ENCODE results near the gene TTC13. TPM values are rescaled to one million over a fixed set of nuclear protein-coding genes. Genes with fewer than 3 reads are reported as not detected.

TTC13 gene
- total and polyA plus RNA-seq, 12 donors: 4.3 to 9.5 (median 7.3) TPM

- 54 to 59% methylated on average over 15 of the region's 15 CpGs for WGBS, 2 donors
- ATAC-seq: peak; percentile 69 to 89 (median 80)
- H3K27ac ChIP-seq: no peak overlapping the region
- H3K36me3 ChIP-seq: peaks cover 0 to 95% (median 22%) of the 10 kb centered on the region in 9 donors
- peak; percentile 55 to 73 (median 61) for TF ChIP-seq CTCF (IDR thresholded peaks at IDR 0.05)
- H3K27me3 ChIP-seq: no peaks in the 10 kb centered on the region
- intact Hi-C loops (cut with DNase I): loop anchor here (1.0 to 10.0 kb wide), 8 partner anchors 115 to 297 kb away; no protein-coding TSS in a partner anchor
- H3K4me3 ChIP-seq: no peak overlapping the region
- H3K9me3 ChIP-seq: no peaks in the 10 kb centered on the region
- peaks cover 0 to 6% (median 0%) of the 10 kb centered on the region in 9 donors for H3K4me1 ChIP-seq
- peak; percentile 49 to 74 for DNase-seq
These were observed 61.2 kb downstream of the TTC13 start for GRCh38 chr1:230917284-230918135.

- peaks cover 0 to 95% (median 24%) of the 10 kb centered on the region in 9 donors for H3K36me3 ChIP-seq
These were observed 61.9 kb downstream of the TTC13 start for GRCh38 chr1:230916587-230917283.

GRCh38 chr1:230915078-230915477 is 63.6 kb downstream of the TTC13 start:
- intact Hi-C loops (cut with DNase I): loop anchor here in 6 of 10 donors (5.0 to 10.0 kb wide), 3 partner anchors 180 to 300 kb away; no protein-coding TSS in a partner anchor
- H3K9me3 ChIP-seq: no peaks in the 10 kb centered on the region
- ATAC-seq (no peak), DNase-seq (no peak)
- H3K36me3 ChIP-seq: peaks cover 0 to 93% (median 14%) of the 10 kb centered on the region in 9 donors
- H3K4me1 ChIP-seq: peaks cover 0 to 14% (median 5%) of the 10 kb centered on the region in 9 donors
- TF ChIP-seq CTCF (IDR thresholded peaks at IDR 0.05): no peak
- no peak overlapping the region for H3K27ac ChIP-seq
- H3K4me3 ChIP-seq: no peak overlapping the region
- H3K27me3 ChIP-seq: no peaks in the 10 kb centered on the region

More at GRCh38 chr1:230916587-230917283, 61.9 kb downstream of the TTC13 start:
- Histone ChIP-seq H3K27ac (no peak overlapping the region), H3K4me3 (no peak overlapping the region), H3K27me3 (no peaks in the 10 kb centered on the region), H3K9me3 (no peaks in the 10 kb centered on the region), H3K4me1 (peaks cover 0 to 6% (median 0%) of the 10 kb centered on the region in 9 donors)
- intact Hi-C loops (cut with DNase I): loop anchor here in 9 of 10 donors (1.0 to 10.0 kb wide), 8 partner anchors 114 to 298 kb away; no protein-coding TSS in a partner anchor
- WGBS, 2 donors: 90 to 91% methylated on average over 8 of the region's 8 CpGs
- TF ChIP-seq CTCF (IDR thresholded peaks at IDR 0.05): no peak
- no peak for ATAC-seq
- no peak for DNase-seq

GRCh38 chr1:230913496-230913895 is 65.2 kb downstream of the TTC13 start:
- no peak for TF ChIP-seq CTCF (IDR thresholded peaks at IDR 0.05)
- ATAC-seq: no peak
- H3K27ac ChIP-seq: no peak overlapping the region
- no peaks in the 10 kb centered on the region for H3K27me3 ChIP-seq
- no peak for DNase-seq
- peaks cover 0 to 15% (median 5%) of the 10 kb centered on the region in 9 donors for H3K4me1 ChIP-seq
- intact Hi-C loops (cut with DNase I): loop anchor here in 2 of 10 donors (10.0 kb wide), 2 partner anchors 181 to 301 kb away; no protein-coding TSS in a partner anchor
- 77 to 85% methylated on average over 2 of the region's 2 CpGs for WGBS, 2 donors
- no peak overlapping the region for H3K4me3 ChIP-seq
- H3K36me3 ChIP-seq: peaks cover 0 to 93% (median 14%) of the 10 kb centered on the region in 9 donors
- no peaks in the 10 kb centered on the region for H3K9me3 ChIP-seq

Measured in heart right ventricle (tissue), 16 donors.